Measurements from ENCODE around the gene CNNM3.

DNA sequence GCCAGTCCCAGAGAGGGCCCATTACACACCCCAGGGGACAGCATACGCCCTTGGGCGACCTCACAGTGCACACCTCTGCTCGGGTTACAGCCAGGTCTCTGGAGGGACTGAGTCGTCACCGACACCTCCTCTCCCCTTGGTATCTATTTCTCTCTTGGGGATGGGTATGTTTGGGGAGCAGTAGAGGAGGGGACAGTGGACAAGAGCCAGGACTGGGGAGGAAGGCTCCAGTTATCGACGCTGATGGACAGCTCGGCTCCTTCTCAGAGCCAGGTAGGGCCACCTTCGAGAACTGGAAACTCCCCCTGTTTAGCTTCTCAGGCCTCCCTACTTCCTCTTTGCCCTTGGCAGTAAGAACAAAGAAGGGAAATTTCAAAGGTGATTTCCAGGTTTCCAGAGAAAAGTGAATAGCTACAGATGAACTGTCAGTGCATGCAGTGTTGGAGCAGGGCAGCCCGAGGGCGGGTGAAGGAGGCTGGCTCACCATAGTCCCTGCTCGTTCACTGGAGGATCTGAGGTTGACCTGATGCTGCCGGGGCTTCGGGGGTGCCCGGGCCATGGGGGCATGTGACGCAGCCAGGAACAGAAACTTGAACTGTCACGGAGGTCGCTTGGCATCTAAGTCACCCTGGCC, 58.2 kb downstream of the CNNM3 start:
- TF ChIP-seq, protein P1, sequence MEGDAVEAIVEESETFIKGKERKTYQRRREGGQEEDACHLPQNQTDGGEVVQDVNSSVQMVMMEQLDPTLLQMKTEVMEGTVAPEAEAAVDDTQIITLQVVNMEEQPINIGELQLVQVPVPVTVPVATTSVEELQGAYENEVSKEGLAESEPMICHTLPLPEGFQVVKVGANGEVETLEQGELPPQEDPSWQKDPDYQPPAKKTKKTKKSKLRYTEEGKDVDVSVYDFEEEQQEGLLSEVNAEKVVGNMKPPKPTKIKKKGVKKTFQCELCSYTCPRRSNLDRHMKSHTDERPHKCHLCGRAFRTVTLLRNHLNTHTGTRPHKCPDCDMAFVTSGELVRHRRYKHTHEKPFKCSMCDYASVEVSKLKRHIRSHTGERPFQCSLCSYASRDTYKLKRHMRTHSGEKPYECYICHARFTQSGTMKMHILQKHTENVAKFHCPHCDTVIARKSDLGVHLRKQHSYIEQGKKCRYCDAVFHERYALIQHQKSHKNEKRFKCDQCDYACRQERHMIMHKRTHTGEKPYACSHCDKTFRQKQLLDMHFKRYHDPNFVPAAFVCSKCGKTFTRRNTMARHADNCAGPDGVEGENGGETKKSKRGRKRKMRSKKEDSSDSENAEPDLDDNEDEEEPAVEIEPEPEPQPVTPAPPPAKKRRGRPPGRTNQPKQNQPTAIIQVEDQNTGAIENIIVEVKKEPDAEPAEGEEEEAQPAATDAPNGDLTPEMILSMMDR (IDR thresholded peaks at IDR 0.05), result no peak
- TF ChIP-seq POLR2A (IDR thresholded peaks at IDR 0.05), result no peak

Data from lower leg skin (tissue), 3 donors.